Measurements from ENCODE around the gene SEC16A. TPM values are rescaled to one million over a fixed set of nuclear protein-coding genes. Genes with fewer than 3 reads are reported as not detected.
"Not testable (repeated sequence)": the region's sequence is repeated elsewhere in the genome, so short reads cannot be mapped to it uniquely, and the experiment has no call there.

SEC16A gene
- total RNA-seq, 1 donor from 2014 or later, result 20.8 TPM

- no peak for DNase-seq
Measured at GRCh38 chr9:136416427-136416826, 66.4 kb downstream of the SEC16A start.

GRCh38 chr9:136412962-136413361 is 69.9 kb downstream of the SEC16A start:
- DNase-seq, result no peak

GRCh38 chr9:136411378-136411777 is 71.5 kb downstream of the SEC16A start:
- DNase-seq, result no peak

- peak; percentile 94 for DNase-seq
Measured at GRCh38 chr9:136410500-136411287, 72.1 kb downstream of the SEC16A start, which contains the start of the genes ENTR1 and PMPCA. Gene ENTR1, minus strand, starts transcription at chr9:136410614. Its CDS starts 217 bp downstream, at chr9:136410397. Gene PMPCA, plus strand, starts transcription at chr9:136410658. Its CDS starts 11 bp downstream, at chr9:136410669.

GRCh38 chr9:136409557-136410455 is 73.0 kb downstream of the SEC16A start:
- DNase-seq, result peak; percentile 54

- no peak for DNase-seq
Measured at GRCh38 chr9:136407911-136408310, 74.9 kb downstream of the SEC16A start.

- DNase-seq, result not testable (repeated sequence)
Measured at GRCh38 chr9:136407061-136407460, 75.8 kb downstream of the SEC16A start.

- DNase-seq, result not testable (repeated sequence)
Measured at GRCh38 chr9:136405904-136406303, 76.9 kb downstream of the SEC16A start.

- no peak for DNase-seq
Measured at GRCh38 chr9:136405481-136405880, 77.4 kb downstream of the SEC16A start.

GRCh38 chr9:136404801-136405136 is 78.1 kb downstream of the SEC16A start:
- no peak for DNase-seq

- DNase-seq, result no peak
Measured at GRCh38 chr9:136403915-136404800, 78.7 kb downstream of the SEC16A start.

GRCh38 chr9:136403538-136403914 is 79.3 kb downstream of the SEC16A start:
- no peak for DNase-seq

GRCh38 chr9:136402067-136402466 is 80.8 kb downstream of the SEC16A start:
- no peak for DNase-seq

- DNase-seq, result no peak
Measured at GRCh38 chr9:136401173-136401922, 81.5 kb downstream of the SEC16A start.

GRCh38 chr9:136400038-136400834 is 82.6 kb downstream of the SEC16A start, which contains the start of gene SNAPC4:
Gene SNAPC4, minus strand, starts transcription at chr9:136400170. Its CDS starts 1,742 bp downstream, at chr9:136398428.
- DNase-seq, result peak; percentile 91

- DNase-seq, result peak; percentile 33
Measured at GRCh38 chr9:136399176-136400037, 83.4 kb downstream of the SEC16A start.

- no peak for DNase-seq
Measured at GRCh38 chr9:136398286-136398685, 84.6 kb downstream of the SEC16A start.

GRCh38 chr9:136397643-136398042 is 85.2 kb downstream of the SEC16A start:
- no peak for DNase-seq

GRCh38 chr9:136396219-136396515 is 86.7 kb downstream of the SEC16A start:
- DNase-seq, result no peak

Data from dermis blood vessel endothelial cell (primary cell).